ENCODE results near the gene NUMA1. TPM values are rescaled to one million over a fixed set of nuclear protein-coding genes. Genes with fewer than 3 reads are reported as not detected.

Gene NUMA1
- total RNA-seq, 1 donor from 2014 or later: 112 TPM

DNA sequence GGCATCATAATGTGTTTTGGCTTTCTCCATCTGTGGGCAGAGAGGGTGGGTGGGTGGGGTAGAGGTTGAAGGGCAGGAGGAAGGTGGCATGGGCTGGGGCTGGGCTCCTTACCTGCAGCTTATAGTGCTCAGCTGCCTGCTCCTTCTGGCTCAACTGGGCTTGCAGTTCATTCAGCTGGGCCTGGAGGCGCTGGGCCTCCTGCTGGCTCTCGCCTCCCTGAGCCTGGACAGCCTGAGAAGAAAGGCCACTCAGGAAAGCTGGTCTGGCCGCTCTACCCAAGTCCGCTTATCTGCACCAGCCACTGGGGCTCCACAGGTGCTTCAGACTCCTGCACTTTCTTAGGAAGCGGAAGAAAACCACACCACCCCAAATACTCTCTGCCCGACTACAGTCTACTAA, 71.2 kb downstream of the NUMA1 start:
- Mint-ChIP-seq H3K36me3 (ENCODE audit: low read depth) (peaks cover 38% of the 10 kb centered on the region), H3K27ac (ENCODE audit: unreplicated experiment) (no peak overlapping the region), H3K4me1 (ENCODE audit: low read depth) (peaks cover 8% of the 10 kb centered on the region), H3K4me3 (ENCODE audit: unreplicated experiment) (no peak overlapping the region), H3K27me3 (ENCODE audit: low read depth) (no peaks in the 10 kb centered on the region), H3K9me3 (ENCODE audit: low read depth) (no peaks in the 10 kb centered on the region)
- DNase-seq (ENCODE audit: low spot score): no peak
- TF ChIP-seq CTCF (IDR thresholded peaks at IDR 0.05): no peak

GRCh38 chr11:72008728-72009127, 71.6 kb downstream of the NUMA1 start:
- no peak for DNase-seq (ENCODE audit: low spot score)
- TF ChIP-seq CTCF (IDR thresholded peaks at IDR 0.05): no peak
- Mint-ChIP-seq H3K27ac (ENCODE audit: unreplicated experiment) (no peak overlapping the region), H3K9me3 (ENCODE audit: low read depth) (no peaks in the 10 kb centered on the region), H3K4me1 (ENCODE audit: low read depth) (peaks cover 5% of the 10 kb centered on the region), H3K36me3 (ENCODE audit: low read depth) (peaks cover 36% of the 10 kb centered on the region), H3K27me3 (ENCODE audit: low read depth) (no peaks in the 10 kb centered on the region), H3K4me3 (ENCODE audit: unreplicated experiment) (no peak overlapping the region)

GRCh38 chr11:72007587-72007986, 72.8 kb downstream of the NUMA1 start:
- no peak overlapping the region for H3K4me3 Mint-ChIP-seq (ENCODE audit: unreplicated experiment)
- no peaks in the 10 kb centered on the region for H3K9me3 Mint-ChIP-seq (ENCODE audit: low read depth)
- H3K4me1 Mint-ChIP-seq (ENCODE audit: low read depth): peaks cover 6% of the 10 kb centered on the region
- H3K36me3 Mint-ChIP-seq (ENCODE audit: low read depth): peaks cover 37% of the 10 kb centered on the region
- no peak for DNase-seq (ENCODE audit: low spot score)
- H3K27me3 Mint-ChIP-seq (ENCODE audit: low read depth): no peaks in the 10 kb centered on the region
- TF ChIP-seq CTCF (IDR thresholded peaks at IDR 0.05): no peak
- H3K27ac Mint-ChIP-seq (ENCODE audit: unreplicated experiment): peak overlapping the region; percentile 15

GRCh38 chr11:72007089-72007476, 73.3 kb downstream of the NUMA1 start:
- no peak for DNase-seq (ENCODE audit: low spot score)
- H3K36me3 Mint-ChIP-seq (ENCODE audit: low read depth): peaks cover 42% of the 10 kb centered on the region
- H3K4me3 Mint-ChIP-seq (ENCODE audit: unreplicated experiment): no peak overlapping the region
- H3K9me3 Mint-ChIP-seq (ENCODE audit: low read depth): no peaks in the 10 kb centered on the region
- TF ChIP-seq CTCF (IDR thresholded peaks at IDR 0.05): no peak
- H3K27me3 Mint-ChIP-seq (ENCODE audit: low read depth): no peaks in the 10 kb centered on the region
- peaks cover 11% of the 10 kb centered on the region for H3K4me1 Mint-ChIP-seq (ENCODE audit: low read depth)
- H3K27ac Mint-ChIP-seq (ENCODE audit: unreplicated experiment): peak overlapping the region; percentile 36

- Mint-ChIP-seq H3K27me3 (ENCODE audit: low read depth) (no peaks in the 10 kb centered on the region), H3K4me3 (ENCODE audit: unreplicated experiment) (no peak overlapping the region), H3K4me1 (ENCODE audit: low read depth) (peaks cover 15% of the 10 kb centered on the region), H3K27ac (ENCODE audit: unreplicated experiment) (peak overlapping the region; percentile 36), H3K36me3 (ENCODE audit: low read depth) (peaks cover 42% of the 10 kb centered on the region), H3K9me3 (ENCODE audit: low read depth) (no peaks in the 10 kb centered on the region)
- DNase-seq (ENCODE audit: low spot score): no peak
- no peak for TF ChIP-seq CTCF (IDR thresholded peaks at IDR 0.05)
Measured at GRCh38 chr11:72006309-72007088, 73.8 kb downstream of the NUMA1 start.
